Measurements from ENCODE around the gene BAK1.
"Not testable (repeated sequence)": the region's sequence is repeated elsewhere in the genome, so short reads cannot be mapped to it uniquely, and the experiment has no call there.

BAK1 gene

GRCh38 chr6:33585403-33586107 lies 5.5 kb upstream of the BAK1 start:
- peak; percentile 92 for DNase-seq

GRCh38 chr6:33584700-33585402 lies 4.8 kb upstream of the BAK1 start:
- DNase-seq = no peak

GRCh38 chr6:33583591-33584155 lies 3.6 kb upstream of the BAK1 start:
- peak; percentile 17 for DNase-seq

- no peak for DNase-seq
Measured at GRCh38 chr6:33581186-33581585, 1.1 kb upstream of the BAK1 start.

- peak; percentile 71 for DNase-seq
Measured at GRCh38 chr6:33578588-33579011, 1.5 kb downstream of the BAK1 start.

GRCh38 chr6:33578164-33578563 lies 1.9 kb downstream of the BAK1 start:
- DNase-seq = no peak

- no peak for DNase-seq
Measured at GRCh38 chr6:33577718-33578117, 2.4 kb downstream of the BAK1 start.

- peak; percentile 42 for DNase-seq
Measured at GRCh38 chr6:33577106-33577535, 3.0 kb downstream of the BAK1 start.

GRCh38 chr6:33576668-33577067 lies 3.4 kb downstream of the BAK1 start:
- DNase-seq = no peak

- no peak for DNase-seq
Measured at GRCh38 chr6:33575211-33575610, 4.9 kb downstream of the BAK1 start.

GRCh38 chr6:33571637-33572316 lies 8.3 kb downstream of the BAK1 start:
- DNase-seq = no peak

- peak; percentile 94 for DNase-seq
Measured at GRCh38 chr6:33570806-33571636, 9.1 kb downstream of the BAK1 start.

GRCh38 chr6:33568826-33569570 lies 11.1 kb downstream of the BAK1 start:
- DNase-seq = no peak

GRCh38 chr6:33567836-33568235 lies 12.2 kb downstream of the BAK1 start:
- DNase-seq = no peak

GRCh38 chr6:33566182-33567084 lies 13.6 kb downstream of the BAK1 start:
- no peak for DNase-seq

GRCh38 chr6:33558801-33559200 lies 21.3 kb downstream of the BAK1 start:
- no peak for DNase-seq

GRCh38 chr6:33557376-33557775 lies 22.7 kb downstream of the BAK1 start:
- DNase-seq = no peak

- DNase-seq = not testable (repeated sequence)
Measured at GRCh38 chr6:33552883-33553282, 27.2 kb downstream of the BAK1 start.

- no peak for DNase-seq
Measured at GRCh38 chr6:33552252-33552651, 27.8 kb downstream of the BAK1 start.

GRCh38 chr6:33551538-33551937 lies 28.5 kb downstream of the BAK1 start:
- no peak for DNase-seq

- DNase-seq = no peak
Measured at GRCh38 chr6:33549896-33550295, 30.2 kb downstream of the BAK1 start.
